Peyer's patch (tissue), 4 donors: ENCODE results near the gene GIGYF2.

Experiments used
- CTCF ChIP-seq, 6 experiments: fragments of 450-650 bp in 4 of 6; fragments of 200-600 bp in 2 of 6; sonication (generic) in 1 of 6; IDR thresholded peaks; one replicate each; pipeline ENCODE4 v1.5.1; 2017 to 2019; ENCODE audit warnings: antibody characterized with exemption in 6 of 6, mild to moderate bottlenecking in 3 of 6, moderate library complexity in 1 of 6
- POLR2A ChIP-seq, 2 donors: fragments of 450-650 bp; IDR thresholded peaks; one replicate each; pipeline ENCODE4 v1.5.1; 2017; ENCODE audit warnings: antibody characterized with exemption in 2 of 2, mild to moderate bottlenecking in 2 of 2, moderate library complexity in 2 of 2

GRCh38 chr2:232817756-232818155 is 120.6 kb downstream of the GIGYF2 start:
- TF ChIP-seq CTCF (IDR thresholded peaks at IDR 0.05) (no peak), POLR2A (IDR thresholded peaks at IDR 0.05) (no peak)
